ENCODE results near the gene CHI3L1. TPM values are rescaled to one million over a fixed set of nuclear protein-coding genes. Genes with fewer than 3 reads are reported as not detected.

Gene CHI3L1
- total and polyA plus RNA-seq, 4 donors: 1.1 to 14.2 (median 1.9) TPM

- DNase-seq (ENCODE audit: low read depth in 4 of 6, low spot score in 6 of 6): no peak
- 100% methylated on average over 1 of the region's 3 CpGs for WGBS (ENCODE audit: insufficient coverage)
Observed at GRCh38 chr1:203199002-203199401, 12.5 kb upstream of the CHI3L1 start.

GRCh38 chr1:203197625-203198024 is 11.1 kb upstream of the CHI3L1 start:
- no peaks in the 10 kb centered on the region for H3K9me3 ChIP-seq (ENCODE audit: control insufficient read depth, insufficient read depth, low read length)
- no peak overlapping the region for H3K4me3 ChIP-seq (ENCODE audit: low read depth, low read length)
- H3K36me3 ChIP-seq (ENCODE audit: control insufficient read depth, insufficient read depth, low read length): no peaks in the 10 kb centered on the region
- WGBS (ENCODE audit: insufficient coverage): 62% methylated on average over 3 of the region's 3 CpGs
- H3K4me1 ChIP-seq (ENCODE audit: control insufficient read depth, insufficient read depth, low read length): peaks cover 15% of the 10 kb centered on the region
- H3K27me3 ChIP-seq (ENCODE audit: control insufficient read depth, insufficient read depth, low read length): no peaks in the 10 kb centered on the region
- DNase-seq (ENCODE audit: low read depth in 4 of 6, low spot score in 6 of 6): no peak
- H3K27ac ChIP-seq (ENCODE audit: low read depth, low read length): no peak overlapping the region

More at GRCh38 chr1:203199002-203199401, 12.5 kb upstream of the CHI3L1 start:
- no peaks in the 10 kb centered on the region for H3K36me3 ChIP-seq (ENCODE audit: control insufficient read depth, insufficient read depth, low read length)
- no peak overlapping the region for H3K4me3 ChIP-seq (ENCODE audit: low read depth, low read length)
- peaks cover 18% of the 10 kb centered on the region for H3K4me1 ChIP-seq (ENCODE audit: control insufficient read depth, insufficient read depth, low read length)
- H3K27me3 ChIP-seq (ENCODE audit: control insufficient read depth, insufficient read depth, low read length): no peaks in the 10 kb centered on the region
- no peaks in the 10 kb centered on the region for H3K9me3 ChIP-seq (ENCODE audit: control insufficient read depth, insufficient read depth, low read length)
- no peak overlapping the region for H3K27ac ChIP-seq (ENCODE audit: low read depth, low read length)

- 81% methylated on average over 3 of the region's 3 CpGs for WGBS (ENCODE audit: insufficient coverage)
- Histone ChIP-seq H3K4me1 (ENCODE audit: control insufficient read depth, insufficient read depth, low read length) (peaks cover 11% of the 10 kb centered on the region), H3K27ac (ENCODE audit: low read depth, low read length) (no peak overlapping the region), H3K4me3 (ENCODE audit: low read depth, low read length) (no peak overlapping the region), H3K36me3 (ENCODE audit: control insufficient read depth, insufficient read depth, low read length) (no peaks in the 10 kb centered on the region), H3K9me3 (ENCODE audit: control insufficient read depth, insufficient read depth, low read length) (no peaks in the 10 kb centered on the region), H3K27me3 (ENCODE audit: control insufficient read depth, insufficient read depth, low read length) (no peaks in the 10 kb centered on the region)
- DNase-seq (ENCODE audit: low read depth in 4 of 6, low spot score in 6 of 6): no peak
Observed at GRCh38 chr1:203196371-203196770, 9.9 kb upstream of the CHI3L1 start.

GRCh38 chr1:203190949-203191348 is 4.4 kb upstream of the CHI3L1 start:
- DNase-seq (ENCODE audit: low read depth in 4 of 6, low spot score in 6 of 6): no peak
- 100% methylated on average over 1 of the region's 2 CpGs for WGBS (ENCODE audit: insufficient coverage)
- peaks cover 19% of the 10 kb centered on the region for H3K4me1 ChIP-seq (ENCODE audit: control insufficient read depth, insufficient read depth, low read length)

GRCh38 chr1:203189951-203190352 is 3.4 kb upstream of the CHI3L1 start:
- Histone ChIP-seq H3K27me3 (ENCODE audit: control insufficient read depth, insufficient read depth, low read length) (no peaks in the 10 kb centered on the region), H3K36me3 (ENCODE audit: control insufficient read depth, insufficient read depth, low read length) (no peaks in the 10 kb centered on the region), H3K9me3 (ENCODE audit: control insufficient read depth, insufficient read depth, low read length) (no peaks in the 10 kb centered on the region), H3K4me3 (ENCODE audit: low read depth, low read length) (no peak overlapping the region), H3K4me1 (ENCODE audit: control insufficient read depth, insufficient read depth, low read length) (peaks cover 29% of the 10 kb centered on the region), H3K27ac (ENCODE audit: low read depth, low read length) (no peak overlapping the region)
- DNase-seq (ENCODE audit: low read depth in 4 of 6, low spot score in 6 of 6): peak in 1 of 6 donors; percentile 83
- 65% methylated on average over 2 of the region's 7 CpGs for WGBS (ENCODE audit: insufficient coverage)

More at GRCh38 chr1:203190949-203191348, 4.4 kb upstream of the CHI3L1 start:
- no peak overlapping the region for H3K4me3 ChIP-seq (ENCODE audit: low read depth, low read length)
- no peaks in the 10 kb centered on the region for H3K9me3 ChIP-seq (ENCODE audit: control insufficient read depth, insufficient read depth, low read length)
- H3K36me3 ChIP-seq (ENCODE audit: control insufficient read depth, insufficient read depth, low read length): no peaks in the 10 kb centered on the region
- H3K27ac ChIP-seq (ENCODE audit: low read depth, low read length): no peak overlapping the region
- no peaks in the 10 kb centered on the region for H3K27me3 ChIP-seq (ENCODE audit: control insufficient read depth, insufficient read depth, low read length)

GRCh38 chr1:203188686-203189232 is 2.3 kb upstream of the CHI3L1 start:
- peaks cover 31% of the 10 kb centered on the region for H3K4me1 ChIP-seq (ENCODE audit: control insufficient read depth, insufficient read depth, low read length)
- H3K9me3 ChIP-seq (ENCODE audit: control insufficient read depth, insufficient read depth, low read length): no peaks in the 10 kb centered on the region
- H3K27ac ChIP-seq (ENCODE audit: low read depth, low read length): no peak overlapping the region
- H3K36me3 ChIP-seq (ENCODE audit: control insufficient read depth, insufficient read depth, low read length): no peaks in the 10 kb centered on the region
- no peak overlapping the region for H3K4me3 ChIP-seq (ENCODE audit: low read depth, low read length)
- no peaks in the 10 kb centered on the region for H3K27me3 ChIP-seq (ENCODE audit: control insufficient read depth, insufficient read depth, low read length)
- 81% methylated on average over 2 of the region's 4 CpGs for WGBS (ENCODE audit: insufficient coverage)
- DNase-seq (ENCODE audit: low read depth in 4 of 6, low spot score in 6 of 6): no peak

- Histone ChIP-seq H3K9me3 (ENCODE audit: control insufficient read depth, insufficient read depth, low read length) (no peaks in the 10 kb centered on the region), H3K27me3 (ENCODE audit: control insufficient read depth, insufficient read depth, low read length) (no peaks in the 10 kb centered on the region), H3K36me3 (ENCODE audit: control insufficient read depth, insufficient read depth, low read length) (no peaks in the 10 kb centered on the region), H3K4me3 (ENCODE audit: low read depth, low read length) (no peak overlapping the region), H3K4me1 (ENCODE audit: control insufficient read depth, insufficient read depth, low read length) (peaks cover 31% of the 10 kb centered on the region), H3K27ac (ENCODE audit: low read depth, low read length) (peak overlapping the region; percentile 70)
- WGBS (ENCODE audit: insufficient coverage): no CpG with 5 or more reads among the region's 3 CpGs
- peak in 2 of 6 donors; percentile 45 to 50 for DNase-seq (ENCODE audit: low read depth in 4 of 6, low spot score in 6 of 6)
Observed at GRCh38 chr1:203187689-203188264, 1.3 kb upstream of the CHI3L1 start.

- peaks cover 36% of the 10 kb centered on the region for H3K4me1 ChIP-seq (ENCODE audit: control insufficient read depth, insufficient read depth, low read length)
- no peaks in the 10 kb centered on the region for H3K9me3 ChIP-seq (ENCODE audit: control insufficient read depth, insufficient read depth, low read length)
- WGBS (ENCODE audit: insufficient coverage): 12% methylated on average over 5 of the region's 7 CpGs
- peak overlapping the region; percentile 70 for H3K27ac ChIP-seq (ENCODE audit: low read depth, low read length)
- DNase-seq (ENCODE audit: low read depth in 4 of 6, low spot score in 6 of 6): peak in 1 of 6 donors; percentile 26
- no peaks in the 10 kb centered on the region for H3K27me3 ChIP-seq (ENCODE audit: control insufficient read depth, insufficient read depth, low read length)
- H3K4me3 ChIP-seq (ENCODE audit: low read depth, low read length): no peak overlapping the region
- H3K36me3 ChIP-seq (ENCODE audit: control insufficient read depth, insufficient read depth, low read length): no peaks in the 10 kb centered on the region
Observed at GRCh38 chr1:203187304-203187685, 791 bp upstream of the CHI3L1 start.

- 80% methylated on average over 3 of the region's 5 CpGs for WGBS (ENCODE audit: insufficient coverage)
- H3K27ac ChIP-seq (ENCODE audit: low read depth, low read length): no peak overlapping the region
- H3K27me3 ChIP-seq (ENCODE audit: control insufficient read depth, insufficient read depth, low read length): no peaks in the 10 kb centered on the region
Observed at GRCh38 chr1:203186091-203186445, 436 bp downstream of the CHI3L1 start.

GRCh38 chr1:203185585-203185984 is 919 bp downstream of the CHI3L1 start:
- Histone ChIP-seq H3K4me1 (ENCODE audit: control insufficient read depth, insufficient read depth, low read length) (peaks cover 44% of the 10 kb centered on the region), H3K9me3 (ENCODE audit: control insufficient read depth, insufficient read depth, low read length) (no peaks in the 10 kb centered on the region), H3K27ac (ENCODE audit: low read depth, low read length) (no peak overlapping the region), H3K36me3 (ENCODE audit: control insufficient read depth, insufficient read depth, low read length) (no peaks in the 10 kb centered on the region), H3K27me3 (ENCODE audit: control insufficient read depth, insufficient read depth, low read length) (no peaks in the 10 kb centered on the region), H3K4me3 (ENCODE audit: low read depth, low read length) (no peak overlapping the region)
- 58% methylated on average over 3 of the region's 4 CpGs for WGBS (ENCODE audit: insufficient coverage)
- no peak for DNase-seq (ENCODE audit: low read depth in 4 of 6, low spot score in 6 of 6)

More at GRCh38 chr1:203186091-203186445, 436 bp downstream of the CHI3L1 start:
- no peak for DNase-seq (ENCODE audit: low read depth in 4 of 6, low spot score in 6 of 6)
- Histone ChIP-seq H3K4me3 (ENCODE audit: low read depth, low read length) (no peak overlapping the region), H3K4me1 (ENCODE audit: control insufficient read depth, insufficient read depth, low read length) (peaks cover 44% of the 10 kb centered on the region), H3K36me3 (ENCODE audit: control insufficient read depth, insufficient read depth, low read length) (no peaks in the 10 kb centered on the region), H3K9me3 (ENCODE audit: control insufficient read depth, insufficient read depth, low read length) (no peaks in the 10 kb centered on the region)
